H1 (cell line): Measurements from ENCODE around the gene HTR6. TPM values are rescaled to one million over a fixed set of nuclear protein-coding genes. Genes with fewer than 3 reads are reported as not detected.

ENCODE experiments used
- CTCF ChIA-PET: fragments of 300-600 bp; sonication (Branson Sonifier 250); formaldehyde crosslinking; loops from one replicate; lab custom pipeline; 2021; ENCODE audit not compliant: partially characterized antibody; lab: Charles Lee
- POLR2A ChIA-PET: fragments of 300-600 bp; sonication (Branson Sonifier 250); formaldehyde crosslinking; loops from one replicate; lab custom pipeline; 2021; ENCODE audit warnings: inconsistent platforms; ENCODE audit not compliant: partially characterized antibody; lab: Charles Lee
- DNase-seq, 2 experiments: peaks; one replicate each; pipeline versions ENCODE4 v3.0.0 to v3.0.0-alpha.2; 2010 to 2022; ENCODE audit warnings: low spot score in 2 of 2, low read depth in 1 of 2, mixed read lengths in 1 of 2
- FAIRE-seq: peaks from 2 replicates; lab custom pipeline; 2011; peaks lifted over from hg19 to GRCh38; lab: Jason Lieb, UNC
- H2AFZ ChIP-seq: 2 replicates; pipeline ENCODE4 v1.8.1; 2012; ENCODE audit warnings: low read length, inconsistent platforms
- H2AK5ac ChIP-seq: 2 replicates; pipeline ENCODE4 v1.6.1; 2013; ENCODE audit warnings: low read depth, low read length
- H2BK120ac ChIP-seq: replicated peaks from 2 replicates; pipeline ENCODE3; 2013; ENCODE audit warnings: low read depth, low read length, inconsistent platforms
- H2BK12ac ChIP-seq: 2 replicates; pipeline ENCODE4 v1.6.1; 2013; ENCODE audit warnings: low read depth, low read length
- H2BK15ac ChIP-seq: 2 replicates; pipeline ENCODE4 v1.6.1; 2013; ENCODE audit warnings: low read length
- H2BK20ac ChIP-seq: 2 replicates; pipeline ENCODE4 v1.6.1; 2013; ENCODE audit warnings: low read length
- H2BK5ac ChIP-seq: 2 replicates; pipeline ENCODE4 v1.6.1; 2013; ENCODE audit warnings: low read depth, low read length
- H3K14ac ChIP-seq: 2 replicates; pipeline ENCODE4 v1.6.1; 2013; ENCODE audit warnings: inconsistent platforms; ENCODE audit not compliant: insufficient read length
- H3K18ac ChIP-seq: 2 replicates; pipeline ENCODE4 v1.6.1; 2013; ENCODE audit warnings: low read length; ENCODE audit errors: extremely low read depth
- H3K23ac ChIP-seq: 2 replicates; pipeline ENCODE4 v1.6.1; 2013; ENCODE audit warnings: inconsistent platforms; ENCODE audit not compliant: insufficient read length
- H3K23me2 ChIP-seq: 2 replicates; pipeline ENCODE4 v1.6.1; 2013; ENCODE audit warnings: low read depth, low read length
- H3K27ac ChIP-seq: 2 replicates; pipeline ENCODE4 v1.6.1; 2011; ENCODE audit warnings: low read depth, low read length, inconsistent platforms
- H3K27me3 ChIP-seq, 4 experiments: replicated peaks in 1 of 4; 1 replicate in 1 of 4; 2 replicates in 3 of 4; pipeline versions ENCODE4 v1.6.1 to v1.8.1; 2011 to 2013; ENCODE audit warnings: low read length in 3 of 4, mild to moderate bottlenecking in 3 of 4, inconsistent platforms in 2 of 4, mixed read lengths in 2 of 4, moderate library complexity in 1 of 4; ENCODE audit not compliant: control insufficient read depth in 3 of 4, insufficient read depth in 3 of 4; ENCODE audit errors: extremely low read depth in 1 of 4
- H3K36me3 ChIP-seq, 4 experiments: 2 replicates each; pipeline versions ENCODE4 v1.6.1 to v1.8.1; 2011 to 2013; ENCODE audit warnings: mild to moderate bottlenecking in 4 of 4, low read length in 3 of 4, moderate library complexity in 2 of 4, control low read depth in 1 of 4, inconsistent platforms in 1 of 4; ENCODE audit not compliant: insufficient read depth in 4 of 4, control insufficient read depth in 2 of 4
- H3K4ac ChIP-seq: replicated peaks from 2 replicates; pipeline ENCODE3; 2013; ENCODE audit warnings: low read length, low read depth, mixed read lengths, inconsistent platforms; ENCODE audit not compliant: insufficient read length
- H3K4me1 ChIP-seq, 4 experiments: replicated peaks in 1 of 4; 1 replicate in 1 of 4; 2 replicates in 3 of 4; pipeline versions ENCODE4 v1.6.1 to v1.8.1; 2011 to 2013; ENCODE audit warnings: low read length in 3 of 4, inconsistent platforms in 2 of 4, mixed read lengths in 1 of 4; ENCODE audit not compliant: insufficient read depth in 4 of 4, control insufficient read depth in 3 of 4
- H3K4me2 ChIP-seq, 2 experiments: 2 replicates each; pipeline versions ENCODE4 v1.6.1 to v1.8.1; 2011 to 2013; ENCODE audit warnings: low read depth in 2 of 2, low read length in 2 of 2, control low read depth in 1 of 2, inconsistent platforms in 1 of 2, mild to moderate bottlenecking in 1 of 2; ENCODE audit not compliant: insufficient read depth in 1 of 2
- H3K4me3 ChIP-seq, 4 experiments: fragments of 200-600, 300-600 bp in 1 of 4; sonication (generic), shearing (Covaris generic), sonication (Bioruptor Twin) in 1 of 4; 2 replicates each; pipeline versions ENCODE4 v1.5.1 to v1.8.1; 2011 to 2016; ENCODE audit warnings: low read length in 4 of 4, low read depth in 3 of 4, control low read depth in 2 of 4, inconsistent platforms in 2 of 4, mild to moderate bottlenecking in 2 of 4, mixed read lengths in 1 of 4, moderate library complexity in 1 of 4; ENCODE audit not compliant: insufficient read depth in 2 of 4; ENCODE audit errors: extremely low read depth in 1 of 4
- H3K56ac ChIP-seq: replicated peaks from 2 replicates; pipeline ENCODE3; 2013; ENCODE audit warnings: low read depth, mild to moderate bottlenecking, mixed read lengths, low read length, inconsistent platforms; ENCODE audit not compliant: insufficient read length
- H3K79me1 ChIP-seq: 2 replicates; pipeline ENCODE4 v1.6.1; 2013; ENCODE audit warnings: low read depth, low read length, control low read depth
- H3K79me2 ChIP-seq, 2 experiments: 2 replicates each; pipeline versions ENCODE4 v1.6.1 to v1.8.1; 2012 to 2013; ENCODE audit warnings: low read length in 2 of 2, mild to moderate bottlenecking in 2 of 2, inconsistent platforms in 1 of 2; ENCODE audit not compliant: insufficient read depth in 2 of 2, control insufficient read depth in 1 of 2
- H3K9ac ChIP-seq, 4 experiments: replicated peaks in 1 of 4; 1 replicate in 1 of 4; 2 replicates in 3 of 4; pipeline versions ENCODE4 v1.6.1 to v1.8.1; 2011 to 2013; ENCODE audit warnings: low read depth in 3 of 4, low read length in 3 of 4, control low read depth in 2 of 4, mild to moderate bottlenecking in 2 of 4, moderate library complexity in 2 of 4, inconsistent platforms in 1 of 4; ENCODE audit errors: extremely low read depth in 1 of 4
- H3K9me3 ChIP-seq, 2 experiments: 2 replicates each; pipeline versions ENCODE4 v1.6.1 to v1.8.1; 2012 to 2013; ENCODE audit warnings: mild to moderate bottlenecking in 2 of 2, moderate library complexity in 2 of 2, control low read depth in 1 of 2, inconsistent platforms in 1 of 2, low read depth in 1 of 2, low read length in 1 of 2, mixed read lengths in 1 of 2; ENCODE audit not compliant: insufficient read depth in 2 of 2
- H4K20me1 ChIP-seq, 2 experiments: replicated peaks in 1 of 2; 2 replicates each; pipeline versions ENCODE3 to v1.8.1; 2011 to 2013; ENCODE audit warnings: inconsistent platforms in 2 of 2, low read length in 2 of 2, mild to moderate bottlenecking in 1 of 2; ENCODE audit not compliant: insufficient read depth in 2 of 2, control insufficient read depth in 1 of 2
- H4K5ac ChIP-seq: 2 replicates; pipeline ENCODE4 v1.6.1; 2013; ENCODE audit warnings: low read length, low read depth, mixed read lengths, inconsistent platforms; ENCODE audit not compliant: insufficient read length
- H4K8ac ChIP-seq: 2 replicates; pipeline ENCODE4 v1.8.0; 2013; ENCODE audit warnings: mild to moderate bottlenecking, moderate library complexity, low read length, inconsistent platforms; ENCODE audit not compliant: insufficient read depth; ENCODE audit errors: extremely low read depth
- H4K91ac ChIP-seq: replicated peaks from 2 replicates; pipeline ENCODE3; 2013; ENCODE audit warnings: low read length, mixed read lengths, inconsistent platforms; ENCODE audit not compliant: insufficient read length
- CHD2 ChIP-seq: IDR thresholded peaks from 2 replicates; pipeline ENCODE4 v1.6.1; 2012; ENCODE audit warnings: low read length, improper control_type of control experiment
- MAFK ChIP-seq: IDR thresholded peaks from 2 replicates; pipeline ENCODE4 v1.6.1; 2012; ENCODE audit warnings: low read depth, mild to moderate bottlenecking, improper control_type of control experiment, low read length
- PHF8 ChIP-seq: fragments of 200-600 bp; sonication (generic); conservative IDR thresholded peaks from 2 replicates; pipeline ENCODE4 v1.7.1; 2012; ENCODE audit warnings: low read depth, mild to moderate bottlenecking, inconsistent platforms, low read length, moderate library complexity
- TAF1 ChIP-seq: IDR thresholded peaks from 2 replicates; pipeline ENCODE4 v1.6.1; 2011; ENCODE audit warnings: mild to moderate bottlenecking, low read depth, low read length
- WGBS, 2 experiments: shearing (Covaris generic) in 1 of 2; methylation state at CpG; one replicate each; pipeline versions ENCODE4 v1.1.6 to v1.1.7; 2013 to 2015; ENCODE audit warnings: low lambda C conversion rate in 2 of 2, mixed read lengths in 2 of 2, inconsistent platforms in 1 of 2, low coverage in 1 of 2, missing lambda C conversion rate in 1 of 2; ENCODE audit not compliant: insufficient replicate concordance in 2 of 2, insufficient coverage in 1 of 2, insufficient read length in 1 of 2; ENCODE audit errors: extremely low coverage in 1 of 2, missing lambda C conversion rate in 1 of 2; 5-methylcytosine and 5-hydroxymethylcytosine counted together
- polyA plus RNA-seq, 7 experiments: library from polyadenylated mRNA; depleted of rRNA in 3 of 7; stranded (reverse) in 5 of 7; unstranded in 2 of 7; fragments of >200 nt in 5 of 7; fragments of 200-250 nt in 2 of 7; gene quantifications; 1 replicate in 5 of 7; 2 replicates in 1 of 7; 4 replicates in 1 of 7; pipeline versions ENCODE4 v1.2.1 to v1.2.3, GENCODE V29; 2011 to 2013; ENCODE audit warnings: missing spikeins in 2 of 7, mixed read lengths in 2 of 7
- total RNA-seq: library from RNA; stranded (reverse); fragmentation: NEBNext Ultra II Directional; extraction: Animal tissue kit (Norgen Biotek cat#: 25700); gene quantifications from 2 replicates; pipeline ENCODE4 v1.2.1, GENCODE V29; 2021
- TF ChIP-seq, protein P1 (sequence below): IDR thresholded peaks from 2 replicates; pipeline ENCODE4 v1.6.1; 2011; ENCODE audit warnings: low read depth, mild to moderate bottlenecking, low read length; ENCODE audit not compliant: insufficient read depth

Gene HTR6
- total and polyA plus RNA-seq, 2 of the 8 experiments (the other 6 are each of a cell fraction or from before 2014, with no cell fraction given), result 0.76 to 0.95 TPM

DNA sequence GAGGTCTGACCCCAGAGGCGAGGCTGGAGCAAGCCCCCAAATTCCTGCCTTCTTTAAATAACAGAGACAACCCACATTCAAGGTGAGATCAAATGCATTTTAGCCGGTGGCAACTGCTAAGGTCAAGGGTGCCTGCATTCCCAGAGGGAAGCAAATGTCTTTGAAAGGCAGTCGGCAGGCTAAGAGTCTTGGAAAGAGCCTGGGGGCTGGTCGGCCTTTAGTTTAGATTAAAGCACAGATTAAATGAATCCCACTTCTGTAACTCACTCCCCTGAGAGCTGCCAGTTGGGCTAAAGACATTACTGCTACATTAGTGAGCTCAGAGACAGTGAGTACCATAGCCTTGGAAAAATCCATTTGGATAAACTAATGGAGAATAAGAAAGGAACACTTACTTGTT, 59.2 kb downstream of the HTR6 start:
- no peak overlapping the region for H2BK12ac ChIP-seq
- H3K9me3 ChIP-seq, result no peaks in the 10 kb centered on the region
- WGBS, 2 experiments, result 72% methylated on average over 4 of the region's 4 CpGs; no CpG with 5 or more reads in 1 of the 2 experiments

More for the DNA sequence above, 59.2 kb downstream of the HTR6 start:
- H2BK20ac ChIP-seq, result no peak overlapping the region
- no peak overlapping the region for H3K9ac ChIP-seq
- H2AK5ac ChIP-seq, result no peak overlapping the region
- H3K4ac ChIP-seq, result no peak overlapping the region
- H2BK120ac ChIP-seq, result no peak overlapping the region
- H3K23me2 ChIP-seq, result no peaks in the 10 kb centered on the region
- POLR2A ChIA-PET, result no interaction called here
- H4K8ac ChIP-seq, result no peak overlapping the region
- H2AFZ ChIP-seq, result no peak overlapping the region
- no peak for TF ChIP-seq MAFK
- TF ChIP-seq, protein P1, sequence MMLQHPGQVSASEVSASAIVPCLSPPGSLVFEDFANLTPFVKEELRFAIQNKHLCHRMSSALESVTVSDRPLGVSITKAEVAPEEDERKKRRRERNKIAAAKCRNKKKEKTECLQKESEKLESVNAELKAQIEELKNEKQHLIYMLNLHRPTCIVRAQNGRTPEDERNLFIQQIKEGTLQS, result no peak
- no peak for TF ChIP-seq TAF1
- no peak for TF ChIP-seq CHD2
- TF ChIP-seq PHF8, result no peak
- TF ChIP-seq, all 59 proteins: peak for 0
- Histone ChIP-seq H3K14ac (no peak overlapping the region), H4K91ac (no peak overlapping the region), H3K23ac (no peak overlapping the region), H3K18ac (no peak overlapping the region), H3K56ac (no peak overlapping the region), H3K27me3 (no peaks in the 10 kb centered on the region), H3K4me1 (peaks cover 0 to 6% (median 2%) of the 10 kb centered on the region in 4 experiments; a peak in 3 of 7 replicates), H3K36me3 (no peaks in the 10 kb centered on the region), H3K79me1 (no peaks in the 10 kb centered on the region), H3K79me2 (no peaks in the 10 kb centered on the region), H3K4me3 (no peak overlapping the region), H3K4me2 (no peak overlapping the region), H2BK5ac (no peak overlapping the region), H4K5ac (no peak overlapping the region), H4K20me1 (no peaks in the 10 kb centered on the region), H2BK15ac (no peak overlapping the region), H3K27ac (no peak overlapping the region)
- DNase-seq (no peak), FAIRE-seq (no peak)
- CTCF ChIA-PET, result interaction anchor here (1.0 to 5.7 kb wide), 4 partner anchors 8 to 42 kb away, joined by 3 to 27 read pairs (median 6); no protein-coding TSS in a partner anchor
